ENCODE measurements around the gene TBCEL. TPM values are rescaled to one million over a fixed set of nuclear protein-coding genes. Genes with fewer than 3 reads are reported as not detected.

The TBCEL gene
- total and polyA plus RNA-seq, 10 of the 15 experiments (the other 5 are each of a cell fraction or from before 2014, with no cell fraction given): 2.0 to 10.4 (median 7.3) TPM

DNA sequence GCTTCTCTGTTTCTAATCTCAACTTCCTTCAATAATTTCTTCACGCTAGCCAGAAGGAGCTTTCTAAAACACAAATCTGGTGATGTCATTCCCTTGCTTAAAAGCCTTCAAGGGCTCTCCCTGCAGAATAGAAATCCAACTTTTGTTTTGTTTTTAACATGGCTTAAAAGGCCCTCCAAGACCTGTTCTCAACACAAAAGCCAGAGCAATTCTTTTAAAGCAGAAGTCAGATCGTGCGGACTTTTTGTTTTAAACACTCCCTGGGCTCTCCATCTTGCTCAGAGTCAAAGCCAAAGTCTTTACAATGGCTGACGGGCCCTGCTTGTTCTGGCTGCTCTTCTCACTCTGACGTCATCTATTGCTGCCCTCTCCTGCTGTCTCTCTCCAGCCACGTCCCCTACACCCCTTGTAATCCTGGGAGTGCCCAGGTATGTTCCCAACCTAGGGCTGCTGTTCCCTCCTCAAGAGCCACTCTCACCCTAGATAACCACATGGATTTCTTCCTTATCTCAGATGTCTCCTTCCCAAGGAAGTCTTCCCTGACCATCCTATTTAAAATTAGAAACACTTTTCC lies 99.7 kb downstream of the TBCEL start:
- 38% methylated on average over 6 of the region's 6 CpGs for WGBS (ENCODE audit: insufficient coverage, insufficient replicate concordance, low lambda C conversion rate, missing lambda C conversion rate)
- Histone ChIP-seq H3K4me2 (ENCODE audit: control insufficient read depth, insufficient read depth) (no peak overlapping the region), H3K9me3 (replicated peaks; ENCODE audit: control insufficient read depth, insufficient read depth, low read length) (peaks cover 4% of the 10 kb centered on the region; the same call in 2 of the 3 replicates), H3K79me2 (ENCODE audit: control insufficient read depth, insufficient read depth, low read length) (no peaks in the 10 kb centered on the region), H3K9ac (ENCODE audit: control insufficient read depth, insufficient read depth, low read length) (no peak overlapping the region), H3K4me1 (ENCODE audit: control insufficient read depth, insufficient read depth, low read length) (no peaks in the 10 kb centered on the region), H3K36me3 (ENCODE audit: control insufficient read depth in 2 of 2, insufficient read depth in 2 of 2, low read length in 1 of 2) (no peaks in the 10 kb centered on the region), H3K4me3 (no peak overlapping the region), H3K27me3 (replicated peaks in 1 of 2; ENCODE audit: control insufficient read depth in 2 of 2, insufficient read depth in 2 of 2, low read length in 1 of 2) (no peaks in the 10 kb centered on the region; a peak in 2 of 4 replicates), H4K20me1 (ENCODE audit: control insufficient read depth, insufficient read depth) (no peaks in the 10 kb centered on the region; the same call in 1 of the 2 replicates), H3K27ac (ENCODE audit: control insufficient read depth, insufficient read depth) (no peak overlapping the region), H2AFZ (ENCODE audit: control insufficient read depth, low read depth, low read length) (no peak overlapping the region)
- CTCF ChIA-PET: no interaction called here
- BruUV-seq (replicated peaks): no TSS peak
- DNase-seq (ENCODE audit: low read depth, low spot score) (no peak), FAIRE-seq (no peak), ATAC-seq (no peak)
- in situ Hi-C loops (cut with MboI): no loop called here
- POLR2A ChIA-PET: no interaction called here
- SMC1A ChIA-PET (ENCODE audit: uncharacterized antibody, unreplicated experiment): no interaction called here
- RAD21 ChIA-PET (ENCODE audit: unreplicated experiment): no interaction called here
- TF ChIP-seq ZBED1 (IDR thresholded peaks at IDR 0.05; ENCODE audit: borderline replicate concordance) (no peak), PML (IDR thresholded peaks at IDR 0.05; ENCODE audit: low read length) (no peak), JUND (IDR thresholded peaks at IDR 0.05; ENCODE audit: low read depth, low read length) (no peak), DPF2 (IDR thresholded peaks at IDR 0.05) (no peak), STAT1 (conservative IDR thresholded peaks at IDR 0.05) (no peak), JUNB (IDR thresholded peaks at IDR 0.05) (no peak), MEF2B (IDR thresholded peaks at IDR 0.05; ENCODE audit: partially characterized antibody, poor library complexity, severe bottlenecking) (no peak), RAD51 (IDR thresholded peaks at IDR 0.05) (no peak), FOS (IDR thresholded peaks at IDR 0.05; ENCODE audit: borderline replicate concordance, extremely low read depth, insufficient read length) (no peak), KLF5 (IDR thresholded peaks at IDR 0.05; ENCODE audit: partially characterized antibody) (no peak), PAX8 (IDR thresholded peaks at IDR 0.05) (no peak)
- TF ChIP-seq, protein P1, sequence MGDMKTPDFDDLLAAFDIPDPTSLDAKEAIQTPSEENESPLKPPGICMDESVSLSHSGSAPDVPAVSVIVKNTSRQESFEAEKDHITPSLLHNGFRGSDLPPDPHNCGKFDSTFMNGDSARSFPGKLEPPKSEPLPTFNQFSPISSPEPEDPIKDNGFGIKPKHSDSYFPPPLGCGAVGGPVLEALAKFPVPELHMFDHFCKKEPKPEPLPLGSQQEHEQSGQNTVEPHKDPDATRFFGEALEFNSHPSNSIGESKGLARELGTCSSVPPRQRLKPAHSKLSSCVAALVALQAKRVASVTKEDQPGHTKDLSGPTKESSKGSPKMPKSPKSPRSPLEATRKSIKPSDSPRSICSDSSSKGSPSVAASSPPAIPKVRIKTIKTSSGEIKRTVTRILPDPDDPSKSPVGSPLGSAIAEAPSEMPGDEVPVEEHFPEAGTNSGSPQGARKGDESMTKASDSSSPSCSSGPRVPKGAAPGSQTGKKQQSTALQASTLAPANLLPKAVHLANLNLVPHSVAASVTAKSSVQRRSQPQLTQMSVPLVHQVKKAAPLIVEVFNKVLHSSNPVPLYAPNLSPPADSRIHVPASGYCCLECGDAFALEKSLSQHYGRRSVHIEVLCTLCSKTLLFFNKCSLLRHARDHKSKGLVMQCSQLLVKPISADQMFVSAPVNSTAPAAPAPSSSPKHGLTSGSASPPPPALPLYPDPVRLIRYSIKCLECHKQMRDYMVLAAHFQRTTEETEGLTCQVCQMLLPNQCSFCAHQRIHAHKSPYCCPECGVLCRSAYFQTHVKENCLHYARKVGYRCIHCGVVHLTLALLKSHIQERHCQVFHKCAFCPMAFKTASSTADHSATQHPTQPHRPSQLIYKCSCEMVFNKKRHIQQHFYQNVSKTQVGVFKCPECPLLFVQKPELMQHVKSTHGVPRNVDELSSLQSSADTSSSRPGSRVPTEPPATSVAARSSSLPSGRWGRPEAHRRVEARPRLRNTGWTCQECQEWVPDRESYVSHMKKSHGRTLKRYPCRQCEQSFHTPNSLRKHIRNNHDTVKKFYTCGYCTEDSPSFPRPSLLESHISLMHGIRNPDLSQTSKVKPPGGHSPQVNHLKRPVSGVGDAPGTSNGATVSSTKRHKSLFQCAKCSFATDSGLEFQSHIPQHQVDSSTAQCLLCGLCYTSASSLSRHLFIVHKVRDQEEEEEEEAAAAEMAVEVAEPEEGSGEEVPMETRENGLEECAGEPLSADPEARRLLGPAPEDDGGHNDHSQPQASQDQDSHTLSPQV (IDR thresholded peaks at IDR 0.05): no peak
- TF ChIP-seq, protein P2, sequence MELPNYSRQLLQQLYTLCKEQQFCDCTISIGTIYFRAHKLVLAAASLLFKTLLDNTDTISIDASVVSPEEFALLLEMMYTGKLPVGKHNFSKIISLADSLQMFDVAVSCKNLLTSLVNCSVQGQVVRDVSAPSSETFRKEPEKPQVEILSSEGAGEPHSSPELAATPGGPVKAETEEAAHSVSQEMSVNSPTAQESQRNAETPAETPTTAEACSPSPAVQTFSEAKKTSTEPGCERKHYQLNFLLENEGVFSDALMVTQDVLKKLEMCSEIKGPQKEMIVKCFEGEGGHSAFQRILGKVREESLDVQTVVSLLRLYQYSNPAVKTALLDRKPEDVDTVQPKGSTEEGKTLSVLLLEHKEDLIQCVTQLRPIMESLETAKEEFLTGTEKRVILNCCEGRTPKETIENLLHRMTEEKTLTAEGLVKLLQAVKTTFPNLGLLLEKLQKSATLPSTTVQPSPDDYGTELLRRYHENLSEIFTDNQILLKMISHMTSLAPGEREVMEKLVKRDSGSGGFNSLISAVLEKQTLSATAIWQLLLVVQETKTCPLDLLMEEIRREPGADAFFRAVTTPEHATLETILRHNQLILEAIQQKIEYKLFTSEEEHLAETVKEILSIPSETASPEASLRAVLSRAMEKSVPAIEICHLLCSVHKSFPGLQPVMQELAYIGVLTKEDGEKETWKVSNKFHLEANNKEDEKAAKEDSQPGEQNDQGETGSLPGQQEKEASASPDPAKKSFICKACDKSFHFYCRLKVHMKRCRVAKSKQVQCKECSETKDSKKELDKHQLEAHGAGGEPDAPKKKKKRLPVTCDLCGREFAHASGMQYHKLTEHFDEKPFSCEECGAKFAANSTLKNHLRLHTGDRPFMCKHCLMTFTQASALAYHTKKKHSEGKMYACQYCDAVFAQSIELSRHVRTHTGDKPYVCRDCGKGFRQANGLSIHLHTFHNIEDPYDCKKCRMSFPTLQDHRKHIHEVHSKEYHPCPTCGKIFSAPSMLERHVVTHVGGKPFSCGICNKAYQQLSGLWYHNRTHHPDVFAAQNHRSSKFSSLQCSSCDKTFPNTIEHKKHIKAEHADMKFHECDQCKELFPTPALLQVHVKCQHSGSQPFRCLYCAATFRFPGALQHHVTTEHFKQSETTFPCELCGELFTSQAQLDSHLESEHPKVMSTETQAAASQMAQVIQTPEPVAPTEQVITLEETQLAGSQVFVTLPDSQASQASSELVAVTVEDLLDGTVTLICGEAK (IDR thresholded peaks at IDR 0.05; ENCODE audit: borderline replicate concordance): no peak
- intact Hi-C loops (cut with micrococcal nuclease; ENCODE audit: unreplicated experiment): loop anchor here (5.0 kb wide), 1 partner anchor 126 kb away; no protein-coding TSS in a partner anchor
